AG10803 (cell line): ENCODE data around the gene NDUFA7.

Experiments
- DNase-seq: peaks from one replicate; pipeline ENCODE4 v3.0.0; 2010; ENCODE audit warnings: low read depth
- H3K4me3 ChIP-seq: 2 replicates; pipeline ENCODE4 v1.5.1; 2011; ENCODE audit warnings: mild to moderate bottlenecking, low read length, control low read depth
- CTCF ChIP-seq: conservative IDR thresholded peaks from 2 replicates; pipeline ENCODE4 v1.5.1; 2011; ENCODE audit warnings: mild to moderate bottlenecking, low read length, control low read depth, inconsistent platforms

NDUFA7 gene

GRCh38 chr19:8331263-8331845 lies 10.2 kb upstream of the NDUFA7 start:
- no peak for TF ChIP-seq CTCF
- no peak overlapping the region for H3K4me3 ChIP-seq
- DNase-seq: no peak

GRCh38 chr19:8329996-8330395 lies 8.8 kb upstream of the NDUFA7 start:
- no peak for TF ChIP-seq CTCF
- H3K4me3 ChIP-seq: no peak overlapping the region
- DNase-seq: no peak

GRCh38 chr19:8325454-8325853 lies 4.3 kb upstream of the NDUFA7 start:
- H3K4me3 ChIP-seq: no peak overlapping the region
- DNase-seq: no peak
- no peak for TF ChIP-seq CTCF

- TF ChIP-seq CTCF: no peak; the same call in 1 of the 2 replicates
These were observed 3.2 kb upstream of the NDUFA7 start for GRCh38 chr19:8324186-8325050.

GRCh38 chr19:8323781-8324185 lies 2.6 kb upstream of the NDUFA7 start:
- no peak for TF ChIP-seq CTCF
- DNase-seq: no peak
- H3K4me3 ChIP-seq: no peak overlapping the region

More at GRCh38 chr19:8324186-8325050, 3.2 kb upstream of the NDUFA7 start:
- no peak overlapping the region for H3K4me3 ChIP-seq
- DNase-seq: no peak

- no peak for TF ChIP-seq CTCF
- peak overlapping the region; percentile 98 for H3K4me3 ChIP-seq
- DNase-seq: no peak
These were observed 1.4 kb upstream of the NDUFA7 start for GRCh38 chr19:8322638-8322997.
